Skeletal muscle cell (primary cell): ENCODE data around the gene C11orf91.

Source experiments
- DNase-seq: peaks from one replicate; pipeline ENCODE4 v3.0.0-alpha.2; 2010; ENCODE audit warnings: low read depth
- H3K4me3 ChIP-seq: 2 replicates; pipeline ENCODE4 v1.5.1; 2011; ENCODE audit warnings: low read depth, mild to moderate bottlenecking, control low read depth, low read length, moderate library complexity

The C11orf91 gene

DNA sequence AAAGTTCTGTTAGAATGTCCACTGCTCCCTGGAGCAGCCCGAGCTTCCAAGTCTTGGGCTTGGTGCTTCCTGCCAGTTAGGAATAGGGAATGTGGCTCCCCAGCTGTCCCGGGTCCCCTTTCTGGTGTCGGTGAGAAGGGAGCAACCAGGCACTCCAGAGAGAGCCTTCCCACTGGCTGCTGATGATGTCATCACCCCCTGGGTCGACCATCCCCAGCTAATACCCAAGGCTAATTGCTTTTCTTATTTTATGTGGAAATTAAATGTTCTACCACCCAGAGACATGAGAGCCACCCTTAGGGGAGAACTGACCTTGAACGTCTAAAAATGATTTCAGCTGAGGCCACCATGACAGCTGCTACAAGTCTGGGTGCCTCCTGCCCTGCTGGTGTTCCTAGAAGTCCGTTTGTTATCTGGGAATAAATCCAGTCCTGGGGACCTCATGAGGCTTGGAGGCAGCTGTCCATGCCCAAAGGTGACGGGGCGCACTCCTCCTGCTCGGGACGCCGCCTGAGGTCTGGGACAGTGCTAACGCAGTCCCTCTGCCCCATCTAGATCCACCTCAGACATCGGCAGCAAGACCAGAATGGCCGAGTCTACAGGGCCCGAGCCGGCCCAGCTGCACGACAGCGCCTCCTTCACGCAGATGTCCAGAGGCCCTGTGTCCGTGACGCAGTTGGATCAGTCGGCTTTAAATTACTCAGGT is 42.3 kb downstream of the C11orf91 start:
- DNase-seq, result no peak

DNA sequence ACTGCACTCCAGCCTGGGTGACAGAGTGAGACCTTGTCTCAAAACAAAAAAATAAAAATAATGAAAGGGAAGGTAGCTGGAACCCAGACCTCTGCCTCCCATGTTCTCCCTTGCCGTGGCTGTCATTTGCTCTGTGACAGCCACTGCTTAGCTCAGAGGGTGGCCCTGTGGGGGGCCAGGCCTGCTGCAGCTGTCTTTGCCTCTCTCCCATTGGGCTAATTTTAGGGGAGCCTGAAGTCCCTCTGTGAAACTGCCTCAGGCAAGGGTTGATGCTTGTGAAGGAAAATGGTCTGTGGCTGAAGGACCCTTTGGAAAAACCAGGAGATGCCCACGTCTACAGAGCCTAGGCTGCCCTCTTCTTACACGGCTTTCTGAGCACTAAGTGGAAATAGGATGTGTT is 42.9 kb downstream of the C11orf91 start:
- H3K4me3 ChIP-seq, result no peak overlapping the region

More for the DNA sequence above, 42.3 kb downstream of the C11orf91 start:
- H3K4me3 ChIP-seq, result no peak overlapping the region

DNA sequence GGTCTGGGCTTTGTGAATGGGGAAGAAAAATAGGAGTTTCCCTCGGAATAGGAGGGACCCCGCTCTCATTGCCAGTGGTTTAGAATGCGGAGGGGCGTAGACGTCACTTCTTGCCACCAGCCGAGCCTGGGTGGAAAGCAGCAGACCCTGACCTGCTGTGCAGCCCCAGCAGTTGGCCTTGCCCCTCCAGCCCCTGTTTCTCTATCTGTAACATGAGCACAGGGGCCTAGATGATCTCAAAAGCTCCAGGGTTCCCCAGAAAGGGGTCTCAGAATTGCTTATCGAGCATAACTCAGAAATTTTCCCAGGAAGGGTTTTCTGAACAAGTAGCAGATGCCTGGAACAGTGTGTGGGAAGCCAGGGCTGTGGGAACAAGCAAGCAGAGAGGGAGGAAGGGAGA is 43.9 kb downstream of the C11orf91 start:
- DNase-seq, result no peak

More for the DNA sequence above, 42.9 kb downstream of the C11orf91 start:
- no peak for DNase-seq

DNA sequence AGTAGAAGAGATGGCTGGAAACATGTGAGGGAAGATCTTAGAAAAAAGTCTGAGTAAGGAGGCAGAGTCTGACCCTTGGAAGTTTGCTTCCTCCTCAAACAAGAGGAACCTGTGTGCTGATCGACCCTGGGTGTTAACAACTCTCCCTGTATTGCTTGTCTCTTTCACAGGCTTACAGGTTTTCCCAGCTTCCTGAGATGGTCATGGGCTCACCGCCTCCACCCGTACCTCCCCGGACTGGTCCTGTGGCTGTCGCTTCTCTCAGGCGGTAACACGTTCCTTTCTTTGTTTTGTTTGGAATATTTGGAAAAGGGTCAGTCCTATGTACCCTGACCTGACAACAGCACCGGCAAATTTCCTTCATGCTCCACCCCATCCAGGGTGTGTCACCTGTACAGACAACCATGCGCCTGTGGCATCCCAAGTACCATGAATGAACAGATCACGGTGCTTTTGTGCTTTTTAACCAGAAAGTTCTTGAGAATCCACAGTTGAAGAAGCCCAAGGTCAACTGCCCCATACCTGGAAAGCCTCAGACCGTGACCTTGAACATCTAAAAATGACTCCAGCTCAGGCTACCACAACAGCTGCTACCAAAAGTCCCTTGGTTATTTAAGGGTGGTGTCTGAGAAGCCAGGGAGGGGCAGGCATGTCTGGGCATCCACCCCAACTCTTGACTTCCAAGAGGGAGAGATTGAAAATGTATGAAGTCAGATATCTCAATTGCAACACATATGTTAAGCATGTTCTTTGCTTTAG is 44.6 kb downstream of the C11orf91 start:
- H3K4me3 ChIP-seq, result no peak overlapping the region
- DNase-seq, result no peak

More for the DNA sequence above, 43.9 kb downstream of the C11orf91 start:
- H3K4me3 ChIP-seq, result no peak overlapping the region

DNA sequence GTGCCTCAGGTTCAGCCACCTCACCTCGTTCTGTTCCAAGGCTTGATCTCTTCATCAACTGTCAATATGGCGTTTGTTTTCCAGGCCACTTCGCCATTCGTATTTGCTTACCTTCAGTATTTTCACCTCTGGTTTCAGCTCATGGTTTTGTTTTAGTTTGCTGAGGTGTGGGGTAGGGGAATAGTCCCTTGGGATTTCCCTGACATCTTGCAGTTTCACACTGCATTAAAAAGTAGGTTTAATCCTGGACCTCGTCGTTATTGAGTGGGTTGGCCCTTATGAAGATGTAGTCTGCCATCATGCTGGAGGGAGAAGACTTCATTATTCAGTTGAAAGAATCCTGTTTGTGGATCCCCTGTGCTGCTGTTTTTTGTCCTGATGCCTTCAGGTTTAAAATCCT is 46.0 kb downstream of the C11orf91 start:
- no peak overlapping the region for H3K4me3 ChIP-seq
- DNase-seq, result no peak

DNA sequence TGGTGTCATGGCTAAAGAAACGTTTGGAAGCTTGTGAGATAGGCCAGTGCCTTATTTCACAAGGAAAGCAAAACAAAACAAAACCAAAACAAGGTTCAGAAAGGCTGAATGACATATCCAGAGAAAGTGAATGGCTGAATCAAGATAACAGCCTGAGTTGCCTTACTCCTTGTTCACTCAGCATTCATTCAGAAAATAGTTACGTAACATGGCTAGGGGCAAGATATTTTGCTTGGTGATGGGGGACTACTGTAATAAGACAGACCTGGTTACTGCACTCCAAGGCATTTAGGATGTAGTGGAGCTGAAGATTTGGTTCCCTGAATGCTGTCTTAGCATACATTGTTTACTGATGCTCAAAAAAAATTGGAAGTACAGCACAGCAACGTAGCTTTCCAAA is 47.7 kb downstream of the C11orf91 start:
- H3K4me3 ChIP-seq, result no peak overlapping the region
- DNase-seq, result no peak

DNA sequence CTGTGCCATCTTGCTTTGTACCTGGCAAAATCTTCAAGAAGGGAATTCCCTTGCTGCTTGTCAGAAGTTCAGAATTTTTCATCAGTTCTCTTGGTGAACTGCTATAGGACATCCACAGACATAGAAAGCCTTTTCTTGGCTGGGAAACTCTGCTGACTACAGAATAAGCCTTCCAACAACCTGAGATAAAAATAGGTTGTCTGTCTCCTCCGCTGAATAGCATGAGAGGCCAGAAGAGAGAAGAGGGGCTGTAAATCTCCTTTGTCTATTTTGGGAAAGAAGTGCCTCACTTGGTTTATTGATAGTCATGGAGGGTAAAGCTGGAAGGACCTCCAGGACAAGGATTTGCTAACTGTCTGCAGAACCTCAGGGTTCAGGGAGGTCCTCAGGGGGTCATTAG is 48.2 kb downstream of the C11orf91 start:
- no peak overlapping the region for H3K4me3 ChIP-seq
- DNase-seq, result no peak

DNA sequence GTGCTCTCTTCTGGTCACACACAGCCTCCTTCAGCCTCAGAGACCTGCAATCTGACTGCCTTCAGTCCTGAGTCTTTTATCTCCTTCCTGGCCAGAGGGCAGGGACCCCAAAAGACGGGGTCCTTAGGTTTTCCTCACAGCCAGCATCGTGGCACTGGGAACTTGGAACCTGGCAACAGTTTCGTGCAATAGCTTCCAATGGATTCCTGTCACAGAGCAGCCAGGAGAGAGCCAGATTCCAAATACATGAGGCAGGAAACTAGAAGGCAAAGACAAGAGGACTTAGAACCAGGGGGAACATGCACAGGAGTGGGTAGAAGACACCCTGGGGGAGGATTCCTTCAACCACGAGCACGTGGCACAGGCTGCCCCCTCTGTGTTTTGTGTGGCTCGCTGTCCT is 48.6 kb downstream of the C11orf91 start:
- no peak overlapping the region for H3K4me3 ChIP-seq
- no peak for DNase-seq

DNA sequence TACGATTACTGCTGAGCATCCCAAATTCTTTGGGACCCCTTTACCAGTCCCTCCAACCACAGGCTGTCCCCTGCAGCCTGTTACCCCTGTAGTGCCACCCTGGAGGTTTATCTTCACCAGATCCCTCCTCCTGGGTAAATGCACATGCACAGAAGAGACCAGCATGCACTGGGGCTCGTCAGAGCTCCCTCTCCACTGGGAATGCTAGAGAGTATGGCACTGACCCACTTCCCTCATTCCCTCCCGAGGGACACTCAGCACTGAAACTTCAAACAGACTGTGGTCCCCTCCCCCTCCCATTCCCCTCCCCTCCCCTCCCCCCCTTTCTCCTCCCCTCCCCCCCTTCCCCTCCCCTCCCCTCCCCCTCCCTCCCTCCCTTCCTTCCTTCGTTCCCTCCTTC is 49.1 kb downstream of the C11orf91 start:
- no peak for DNase-seq
- H3K4me3 ChIP-seq, result no peak overlapping the region

DNA sequence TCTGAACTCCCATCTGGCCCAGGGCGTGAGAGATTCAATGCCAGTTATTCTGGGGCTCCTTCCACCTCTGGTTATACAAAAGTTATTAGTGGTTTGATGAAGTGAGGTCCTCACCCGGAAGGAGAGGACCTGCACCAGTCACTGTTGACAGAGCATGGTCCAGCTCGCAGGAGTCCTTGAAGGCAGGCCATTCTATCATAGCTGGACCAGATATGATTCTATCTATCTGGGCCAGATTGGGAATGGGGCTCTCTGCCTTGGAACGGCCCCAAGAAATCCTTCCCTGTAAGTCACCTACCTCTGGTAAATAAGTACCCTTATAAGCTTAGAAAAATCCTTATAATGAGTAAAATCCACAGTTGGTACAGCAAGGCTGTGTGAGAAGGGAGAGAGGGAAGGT is 50.7 kb downstream of the C11orf91 start:
- no peak overlapping the region for H3K4me3 ChIP-seq
- no peak for DNase-seq
